Calu3 (cell line): ENCODE results near the gene DCTN5. TPM values are rescaled to one million over a fixed set of nuclear protein-coding genes. Genes with fewer than 3 reads are reported as not detected.

ENCODE experiments used
- BruUV-seq: library from RNA; stranded (reverse); fragments of 400-500 nt; replicated peaks from 2 replicates; lab custom pipeline; 2021; lab: Mats Ljungman, UMichigan
- CTCF ChIA-PET: fragments of 300-600 bp; sonication (Branson Sonifier 250); formaldehyde crosslinking; loops from one replicate; lab custom pipeline; 2022; ENCODE audit warnings: antibody characterized with exemption; lab: Charles Lee
- DNase-seq: peaks from one replicate; pipeline ENCODE4 v3.0.0; 2022
- H3K27ac Mint-ChIP-seq: one replicate; pipeline ENCODE4 v1.8.0; 2022; ENCODE audit warnings: mixed read lengths; ENCODE audit not compliant: unreplicated experiment
- H3K27me3 Mint-ChIP-seq: one replicate; pipeline ENCODE4 v1.8.0; 2022; ENCODE audit warnings: mixed read lengths; ENCODE audit not compliant: unreplicated experiment
- H3K36me3 Mint-ChIP-seq: one replicate; pipeline ENCODE4 v1.8.0; 2022; ENCODE audit warnings: mild to moderate bottlenecking, moderate library complexity, mixed read lengths; ENCODE audit not compliant: insufficient read depth, unreplicated experiment
- H3K4me1 Mint-ChIP-seq: one replicate; pipeline ENCODE4 v1.8.0; 2022; ENCODE audit warnings: mild to moderate bottlenecking, low read depth, mixed read lengths; ENCODE audit not compliant: unreplicated experiment
- H3K4me3 Mint-ChIP-seq: one replicate; pipeline ENCODE4 v1.8.0; 2022; ENCODE audit warnings: mild to moderate bottlenecking, low read depth, moderate library complexity, mixed read lengths; ENCODE audit not compliant: unreplicated experiment
- H3K9me3 Mint-ChIP-seq: one replicate; pipeline ENCODE4 v1.8.0; 2022; ENCODE audit warnings: low read depth, mixed read lengths; ENCODE audit not compliant: unreplicated experiment
- intact Hi-C: fragments of 100-400 bp; cut with micrococcal nuclease; formaldehyde crosslinking; loops from one replicate; pipeline ENCODE4 v1.10.0; 2022; ENCODE audit not compliant: unreplicated experiment
- total RNA-seq: library from RNA; stranded (reverse); gene quantifications from 2 replicates; pipeline ENCODE4 v1.2.3, GENCODE V29; 2022
- TF ChIP-seq, protein P1 (sequence below): fragments of 200-600 bp; IDR thresholded peaks from one replicate; pipeline ENCODE4 v1.8.0; 2022; ENCODE audit warnings: antibody characterized with exemption; ENCODE audit not compliant: unreplicated experiment

DCTN5 gene
- total RNA-seq, 1 experiment from 2014 or later: 155 TPM

DNA sequence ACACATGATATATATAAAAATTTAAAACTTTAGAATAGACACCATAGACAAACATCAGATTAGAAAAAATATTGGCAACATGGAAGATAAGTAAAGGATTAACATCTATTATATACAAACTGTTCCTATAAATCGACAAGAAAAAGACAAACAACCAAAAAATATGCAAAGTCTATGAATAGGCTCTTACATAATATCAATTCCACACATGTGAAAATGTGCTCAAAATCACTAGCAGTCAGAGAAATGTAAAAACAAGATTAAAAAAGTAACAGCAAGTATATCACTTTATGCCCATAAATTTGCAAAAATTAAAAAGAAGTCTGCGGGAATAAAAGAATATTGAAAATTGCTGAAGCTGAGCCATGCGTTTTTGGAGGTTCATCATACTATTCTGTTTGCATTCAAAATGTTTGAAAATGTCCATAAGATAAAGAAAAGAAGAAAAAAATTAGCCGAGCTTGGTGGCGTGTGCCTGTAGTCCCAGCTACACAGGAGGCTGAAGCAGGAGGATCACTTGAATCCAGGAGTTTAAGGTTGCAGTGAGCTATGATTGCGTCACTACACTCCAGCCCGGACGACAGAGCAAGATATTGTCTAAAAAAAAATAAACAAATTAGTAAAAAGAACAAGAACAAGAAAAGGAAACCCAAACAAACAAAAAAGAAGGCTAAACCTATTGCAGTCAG, 83.0 kb downstream of the DCTN5 start:
- CTCF ChIA-PET: no interaction called here
- Mint-ChIP-seq H3K27me3 (peaks cover 12% of the 10 kb centered on the region), H3K4me1 (peaks cover 18% of the 10 kb centered on the region), H3K27ac (no peak overlapping the region), H3K4me3 (no peak overlapping the region), H3K9me3 (no peaks in the 10 kb centered on the region), H3K36me3 (no peaks in the 10 kb centered on the region)
- TF ChIP-seq, protein P1, sequence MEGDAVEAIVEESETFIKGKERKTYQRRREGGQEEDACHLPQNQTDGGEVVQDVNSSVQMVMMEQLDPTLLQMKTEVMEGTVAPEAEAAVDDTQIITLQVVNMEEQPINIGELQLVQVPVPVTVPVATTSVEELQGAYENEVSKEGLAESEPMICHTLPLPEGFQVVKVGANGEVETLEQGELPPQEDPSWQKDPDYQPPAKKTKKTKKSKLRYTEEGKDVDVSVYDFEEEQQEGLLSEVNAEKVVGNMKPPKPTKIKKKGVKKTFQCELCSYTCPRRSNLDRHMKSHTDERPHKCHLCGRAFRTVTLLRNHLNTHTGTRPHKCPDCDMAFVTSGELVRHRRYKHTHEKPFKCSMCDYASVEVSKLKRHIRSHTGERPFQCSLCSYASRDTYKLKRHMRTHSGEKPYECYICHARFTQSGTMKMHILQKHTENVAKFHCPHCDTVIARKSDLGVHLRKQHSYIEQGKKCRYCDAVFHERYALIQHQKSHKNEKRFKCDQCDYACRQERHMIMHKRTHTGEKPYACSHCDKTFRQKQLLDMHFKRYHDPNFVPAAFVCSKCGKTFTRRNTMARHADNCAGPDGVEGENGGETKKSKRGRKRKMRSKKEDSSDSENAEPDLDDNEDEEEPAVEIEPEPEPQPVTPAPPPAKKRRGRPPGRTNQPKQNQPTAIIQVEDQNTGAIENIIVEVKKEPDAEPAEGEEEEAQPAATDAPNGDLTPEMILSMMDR: no peak
- intact Hi-C loops: no loop called here
- no TSS peak for BruUV-seq
- no peak for DNase-seq

DNA sequence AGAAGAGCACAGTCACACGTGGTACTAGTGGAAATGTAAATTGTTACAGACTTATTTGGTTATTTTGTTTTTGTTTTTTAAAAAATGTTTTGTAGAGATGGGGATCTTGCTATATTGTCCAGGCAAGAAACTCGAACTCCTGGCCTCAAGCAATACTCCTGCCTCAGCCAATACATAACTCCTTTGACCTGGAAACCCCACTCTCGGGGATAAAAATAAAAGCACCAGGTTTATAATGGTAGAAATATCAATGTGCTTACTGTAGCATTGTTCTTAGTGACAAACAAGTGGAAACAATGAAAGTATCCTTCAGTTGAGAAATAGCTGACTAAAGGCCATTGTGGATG, 83.5 kb downstream of the DCTN5 start:
- Mint-ChIP-seq H3K4me1 (peaks cover 22% of the 10 kb centered on the region), H3K27me3 (peaks cover 12% of the 10 kb centered on the region), H3K27ac (no peak overlapping the region), H3K9me3 (no peaks in the 10 kb centered on the region), H3K36me3 (peaks cover 1% of the 10 kb centered on the region), H3K4me3 (no peak overlapping the region)
- no TSS peak for BruUV-seq
- TF ChIP-seq, protein P1: no peak
- intact Hi-C loops: no loop called here
- CTCF ChIA-PET: no interaction called here
- no peak for DNase-seq

GRCh38 chr16:23726710-23727109, 85.4 kb downstream of the DCTN5 start:
- no peaks in the 10 kb centered on the region for H3K9me3 Mint-ChIP-seq
- intact Hi-C loops: no loop called here

More at GRCh38 chr16:23726710-23727109, 85.4 kb downstream of the DCTN5 start:
- TF ChIP-seq, protein P1: no peak
- no peak overlapping the region for H3K27ac Mint-ChIP-seq
- H3K36me3 Mint-ChIP-seq: peaks cover 6% of the 10 kb centered on the region
- no peak for DNase-seq
- H3K4me3 Mint-ChIP-seq: no peak overlapping the region
- CTCF ChIA-PET: interaction anchor here (1.2 kb wide), 1 partner anchor 13 kb away, joined by 4 read pairs; no protein-coding TSS in a partner anchor
- BruUV-seq: no TSS peak
- H3K4me1 Mint-ChIP-seq: peaks cover 26% of the 10 kb centered on the region
- H3K27me3 Mint-ChIP-seq: peaks cover 12% of the 10 kb centered on the region

Other genes with a start within 250 kb of the DCTN5 start
- gene COG7, start 188.3 kb upstream of the DCTN5 start, total RNA-seq: 28.2 and 29.4 TPM in 2 replicates
- gene GGA2, start 131.0 kb upstream of the DCTN5 start, total RNA-seq: 81.6 and 90.4 TPM in 2 replicates
- gene EARS2, start 84.1 kb upstream of the DCTN5 start, total RNA-seq: 45.9 and 46.9 TPM in 2 replicates
- gene UBFD1, start 83.7 kb upstream of the DCTN5 start, total RNA-seq: 121 and 125 TPM in 2 replicates
- gene NDUFAB1, start 45.1 kb upstream of the DCTN5 start, total RNA-seq: 143 and 150 TPM in 2 replicates
- 28.0 and 30.6 TPM in 2 replicates for gene PALB2, start 156 bp upstream of the DCTN5 start, total RNA-seq
- gene PLK1, start 37.4 kb downstream of the DCTN5 start, total RNA-seq: 122 and 136 TPM in 2 replicates
- gene ERN2, start 71.8 kb downstream of the DCTN5 start, total RNA-seq: 3.2 and 9.3 TPM in 2 replicates
- not detected in 2 replicates for gene CHP2, start 113.6 kb downstream of the DCTN5 start, total RNA-seq
- gene PRKCB, start 194.5 kb downstream of the DCTN5 start, total RNA-seq: not detected in 2 replicates